HG02938 (cell line): Measurements from ENCODE around the gene NKD2.

Experiments used
- ATAC-seq: cut with Tn5 transposase; IDR thresholded peaks from one replicate; pipeline ENCODE4 v1.9.1; 2021; ENCODE audit warnings: mild to moderate bottlenecking, moderate library complexity; ENCODE audit not compliant: unreplicated experiment

NKD2 gene

GRCh38 chr5:978054-978453, 30.5 kb upstream of the NKD2 start:
- no peak for ATAC-seq

GRCh38 chr5:978693-979092, 29.9 kb upstream of the NKD2 start:
- no peak for ATAC-seq

- no peak for ATAC-seq
These were observed 29.3 kb upstream of the NKD2 start for GRCh38 chr5:979100-979817.

GRCh38 chr5:980001-980588, 28.5 kb upstream of the NKD2 start:
- no peak for ATAC-seq

- no peak for ATAC-seq
These were observed 27.6 kb upstream of the NKD2 start for GRCh38 chr5:980966-981365.

GRCh38 chr5:981456-981855, 27.1 kb upstream of the NKD2 start:
- no peak for ATAC-seq

GRCh38 chr5:982377-983237, 26.0 kb upstream of the NKD2 start:
- no peak for ATAC-seq

- no peak for ATAC-seq
These were observed 25.4 kb upstream of the NKD2 start for GRCh38 chr5:983238-983524.

- no peak for ATAC-seq
These were observed 25.0 kb upstream of the NKD2 start for GRCh38 chr5:983568-983967.

GRCh38 chr5:984774-985173, 23.8 kb upstream of the NKD2 start:
- ATAC-seq, result no peak

- ATAC-seq, result no peak
These were observed 20.8 kb upstream of the NKD2 start for GRCh38 chr5:987761-988160.

GRCh38 chr5:988322-988721, 20.3 kb upstream of the NKD2 start:
- ATAC-seq, result no peak

GRCh38 chr5:989961-990530, 18.6 kb upstream of the NKD2 start:
- ATAC-seq, result no peak

GRCh38 chr5:991472-992267, 16.9 kb upstream of the NKD2 start:
- ATAC-seq, result no peak

- no peak for ATAC-seq
These were observed 14.4 kb upstream of the NKD2 start for GRCh38 chr5:994272-994607.

- ATAC-seq, result no peak
These were observed 13.8 kb upstream of the NKD2 start for GRCh38 chr5:994821-995220.

GRCh38 chr5:995318-995717, 13.3 kb upstream of the NKD2 start:
- no peak for ATAC-seq

- ATAC-seq, result no peak
These were observed 11.6 kb upstream of the NKD2 start for GRCh38 chr5:997001-997474.

- ATAC-seq, result no peak
These were observed 10.9 kb upstream of the NKD2 start for GRCh38 chr5:997711-998110.

- ATAC-seq, result no peak
These were observed 10.2 kb upstream of the NKD2 start for GRCh38 chr5:998246-999031.
